Activated gamma-delta T cell treated with Interleukin-2 at 50 U/mL for 16 hours (primary cell): Measurements from ENCODE around the gene CYFIP1.

ENCODE experiments used
- DNase-seq: peaks from one replicate; pipeline ENCODE4 v3.0.0-alpha.2; 2020

Gene CYFIP1

GRCh38 chr15:22948056-22948455 is 32.1 kb downstream of the CYFIP1 start:
- no peak for DNase-seq

GRCh38 chr15:22947101-22948000 is 32.8 kb downstream of the CYFIP1 start:
- DNase-seq = no peak

- no peak for DNase-seq
Observed at GRCh38 chr15:22945071-22945470, 35.1 kb downstream of the CYFIP1 start.

- DNase-seq = no peak
Observed at GRCh38 chr15:22944651-22945050, 35.5 kb downstream of the CYFIP1 start.

GRCh38 chr15:22942877-22943276 is 37.3 kb downstream of the CYFIP1 start:
- DNase-seq = no peak

GRCh38 chr15:22942306-22942855 is 37.8 kb downstream of the CYFIP1 start:
- no peak for DNase-seq

- no peak for DNase-seq
Observed at GRCh38 chr15:22941179-22941578, 39.0 kb downstream of the CYFIP1 start.

GRCh38 chr15:22939652-22940061 is 40.5 kb downstream of the CYFIP1 start:
- DNase-seq = no peak

GRCh38 chr15:22939051-22939450 is 41.1 kb downstream of the CYFIP1 start:
- DNase-seq = no peak

GRCh38 chr15:22936577-22937472 is 43.3 kb downstream of the CYFIP1 start:
- DNase-seq = no peak

- no peak for DNase-seq
Observed at GRCh38 chr15:22933641-22934061, 46.5 kb downstream of the CYFIP1 start.

GRCh38 chr15:22931784-22932536 is 48.2 kb downstream of the CYFIP1 start:
- DNase-seq = no peak

- DNase-seq = no peak
Observed at GRCh38 chr15:22930782-22931484, 49.2 kb downstream of the CYFIP1 start.

GRCh38 chr15:22927761-22928160 is 52.4 kb downstream of the CYFIP1 start:
- no peak for DNase-seq

- no peak for DNase-seq
Observed at GRCh38 chr15:22925875-22926274, 54.3 kb downstream of the CYFIP1 start.

- no peak for DNase-seq
Observed at GRCh38 chr15:22922003-22922402, 58.2 kb downstream of the CYFIP1 start.

GRCh38 chr15:22919171-22919570 is 61.0 kb downstream of the CYFIP1 start:
- no peak for DNase-seq

GRCh38 chr15:22918596-22919140 is 61.5 kb downstream of the CYFIP1 start:
- no peak for DNase-seq

- no peak for DNase-seq
Observed at GRCh38 chr15:22918056-22918455, 62.1 kb downstream of the CYFIP1 start.

GRCh38 chr15:22917556-22917955 is 62.6 kb downstream of the CYFIP1 start:
- no peak for DNase-seq

GRCh38 chr15:22916606-22917350 is 63.4 kb downstream of the CYFIP1 start:
- DNase-seq = no peak
